ENCODE data around the gene GAPVD1.
"Not testable (repeated sequence)": the region's sequence is repeated elsewhere in the genome, so short reads cannot be mapped to it uniquely, and the experiment has no call there.

GAPVD1 gene

DNA sequence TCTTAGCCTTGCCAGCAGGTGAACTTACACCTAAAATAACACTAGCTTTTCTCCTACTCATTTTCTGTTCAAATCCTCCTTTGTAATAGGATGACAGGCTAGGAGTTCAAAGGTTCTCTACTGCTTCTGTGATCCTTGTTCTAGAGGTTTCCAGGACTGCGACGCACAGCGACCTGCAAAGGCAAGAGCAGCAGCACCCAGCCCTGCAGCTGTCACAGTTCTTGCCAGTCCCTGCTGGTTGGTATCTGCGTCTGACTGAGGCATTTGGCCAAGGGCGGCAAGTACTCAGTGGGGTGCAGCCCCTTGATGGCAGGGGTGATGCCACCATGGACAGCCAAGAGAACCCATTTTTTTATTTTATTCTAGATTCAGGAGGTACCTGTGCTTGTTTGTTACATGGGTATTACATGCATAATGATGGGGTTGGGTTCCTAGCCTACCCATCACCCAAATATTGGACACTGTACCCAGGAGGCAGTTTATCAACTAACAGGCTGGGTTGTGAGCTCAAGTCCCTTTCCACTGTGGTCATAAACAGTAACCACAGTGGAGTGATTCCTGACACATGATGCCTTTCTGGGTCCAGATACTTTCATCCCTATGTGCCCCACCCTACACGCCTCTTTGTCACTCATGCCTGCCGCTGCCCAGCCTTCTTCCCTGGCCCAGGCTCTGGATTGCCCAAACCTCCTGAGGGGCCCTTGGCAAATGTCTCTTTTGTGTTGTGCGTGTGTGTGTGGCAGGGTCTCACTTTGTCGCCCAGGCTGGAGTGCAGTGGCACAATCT lies 111.0 kb downstream of the GAPVD1 start:
- no peak for DNase-seq (ENCODE audit: low spot score)

GRCh38 chr9:125374443-125375309 lies 113.0 kb downstream of the GAPVD1 start:
- peak; percentile 81 for DNase-seq (ENCODE audit: low spot score)

DNA sequence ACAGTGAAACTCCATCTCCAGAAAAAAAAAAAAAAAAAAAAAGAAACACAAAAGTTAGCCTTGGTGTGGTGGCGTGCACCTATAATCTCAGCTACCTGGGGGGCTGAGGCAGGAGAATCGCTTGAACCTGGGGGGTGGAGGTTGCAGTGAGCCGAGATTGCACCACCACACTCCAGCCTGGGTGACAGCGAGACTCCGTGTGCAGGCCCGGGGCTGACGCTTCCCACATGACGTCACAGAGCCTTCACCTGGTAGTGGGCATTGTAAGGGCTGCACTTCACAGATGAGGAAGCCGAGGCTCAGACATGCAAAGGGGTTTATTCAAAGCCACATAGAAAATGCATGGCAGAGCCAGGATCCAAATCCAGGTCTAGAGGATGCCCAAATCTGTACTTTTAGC lies 114.2 kb downstream of the GAPVD1 start:
- peak; percentile 22 for DNase-seq (ENCODE audit: low spot score)

GRCh38 chr9:125376261-125377226 lies 114.9 kb downstream of the GAPVD1 start:
- peak; percentile 25 for DNase-seq (ENCODE audit: low spot score)

- no peak for DNase-seq (ENCODE audit: low spot score)
These were observed 116.1 kb downstream of the GAPVD1 start for GRCh38 chr9:125377584-125378250.

- DNase-seq (ENCODE audit: low spot score), result no peak
These were observed 117.2 kb downstream of the GAPVD1 start for GRCh38 chr9:125378778-125379177.

GRCh38 chr9:125379208-125379607 lies 117.6 kb downstream of the GAPVD1 start:
- no peak for DNase-seq (ENCODE audit: low spot score)

GRCh38 chr9:125380406-125380805 lies 118.8 kb downstream of the GAPVD1 start:
- DNase-seq (ENCODE audit: low spot score), result no peak

DNA sequence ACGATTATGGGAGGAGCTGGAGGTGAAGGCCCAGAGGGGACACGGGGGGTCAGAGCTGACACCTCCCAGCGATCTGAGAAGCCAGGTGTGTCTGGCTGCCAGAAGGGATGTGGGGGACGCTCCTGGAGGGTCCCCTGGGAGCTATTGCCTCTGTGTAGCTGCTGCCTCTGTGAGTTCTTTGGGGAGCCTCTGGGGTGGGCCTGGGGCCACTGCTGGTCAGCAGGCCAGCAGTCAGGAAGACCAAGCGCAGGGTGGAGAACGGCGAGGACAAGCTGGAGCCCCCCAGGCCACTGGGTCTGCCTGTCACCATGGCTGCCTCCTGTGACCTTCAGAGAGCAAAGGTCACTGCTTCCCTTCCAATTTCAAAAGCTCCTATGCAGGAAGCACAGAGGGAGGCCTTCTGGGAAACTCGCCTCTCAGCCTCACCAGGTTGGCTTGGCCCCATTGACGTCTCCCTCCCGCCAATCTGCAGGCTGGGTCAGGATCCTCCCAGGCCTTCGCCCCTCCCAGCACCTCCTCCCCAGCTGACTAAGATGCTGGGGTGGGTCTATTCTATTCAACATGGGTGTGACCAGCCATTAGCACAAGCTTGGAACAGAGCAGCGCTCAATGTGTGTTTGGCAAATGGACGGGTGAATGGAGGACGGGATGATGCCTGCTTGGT lies 126.4 kb downstream of the GAPVD1 start:
- no peak for DNase-seq (ENCODE audit: low spot score)

DNA sequence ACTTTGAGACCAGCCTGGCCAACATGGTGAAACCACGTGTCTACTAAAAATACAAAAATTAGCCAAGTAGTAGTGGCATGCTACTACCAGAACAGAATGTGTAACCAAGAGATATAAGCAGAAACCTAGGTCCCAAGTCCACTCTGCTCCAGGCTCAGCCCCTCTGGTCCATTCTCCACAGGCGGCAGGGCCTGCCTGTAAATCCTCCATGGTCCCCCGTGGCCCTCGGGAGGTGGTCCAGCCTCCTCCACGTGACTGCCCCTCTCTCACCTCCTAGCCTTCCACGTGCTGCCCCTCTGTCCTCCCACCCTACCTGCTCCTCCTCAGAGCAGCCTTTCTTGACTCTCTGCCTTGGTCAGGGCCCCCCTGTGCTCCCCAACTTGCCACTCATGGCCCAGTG lies 127.4 kb downstream of the GAPVD1 start:
- no peak for DNase-seq (ENCODE audit: low spot score)

- no peak for DNase-seq (ENCODE audit: low spot score)
These were observed 130.1 kb downstream of the GAPVD1 start for GRCh38 chr9:125391704-125392103.

GRCh38 chr9:125393426-125393825 lies 131.8 kb downstream of the GAPVD1 start:
- no peak for DNase-seq (ENCODE audit: low spot score)

GRCh38 chr9:125396799-125397198 lies 135.2 kb downstream of the GAPVD1 start:
- DNase-seq (ENCODE audit: low spot score), result no peak

- no peak for DNase-seq (ENCODE audit: low spot score)
These were observed 136.1 kb downstream of the GAPVD1 start for GRCh38 chr9:125397736-125398135.

DNA sequence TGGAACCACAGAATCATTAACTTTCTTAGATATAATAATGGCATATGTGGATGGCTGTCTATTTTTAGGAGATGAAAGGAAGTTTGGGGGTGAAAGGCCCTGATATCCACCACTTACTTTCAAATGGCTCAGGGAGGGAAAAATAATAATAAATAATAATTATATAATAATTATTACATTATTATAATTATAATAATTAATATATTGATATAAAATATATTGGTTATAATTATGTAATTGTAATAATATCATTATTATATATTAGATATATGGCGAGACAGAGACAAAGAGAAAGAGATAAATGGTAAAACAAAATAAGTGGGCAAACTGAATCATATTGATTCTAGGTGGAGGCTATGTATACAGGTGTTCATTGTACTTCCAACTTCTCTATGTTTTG lies 136.6 kb downstream of the GAPVD1 start:
- no peak for DNase-seq (ENCODE audit: low spot score)

GRCh38 chr9:125399165-125399564 lies 137.5 kb downstream of the GAPVD1 start:
- peak; percentile 50 for DNase-seq (ENCODE audit: low spot score)

- no peak for DNase-seq (ENCODE audit: low spot score)
These were observed 138.0 kb downstream of the GAPVD1 start for GRCh38 chr9:125399666-125400065.

DNA sequence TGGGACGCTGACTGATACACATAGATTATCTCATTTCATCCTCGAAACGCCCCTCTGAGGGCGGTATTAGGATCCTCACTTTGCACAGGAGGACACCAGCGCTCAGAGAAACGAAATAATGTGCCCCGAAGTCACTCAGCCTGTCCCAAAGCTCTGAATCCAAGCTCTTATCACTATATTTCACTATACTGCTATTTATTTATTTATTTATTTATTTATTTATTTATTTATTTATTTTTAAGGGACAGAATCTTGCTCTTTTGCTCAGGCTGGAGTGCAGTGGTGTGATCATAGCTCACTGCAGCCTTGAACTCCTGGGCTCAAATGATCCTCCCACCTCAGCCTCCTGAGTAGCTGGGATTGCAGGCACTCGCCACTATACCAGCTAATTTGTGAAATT lies 138.6 kb downstream of the GAPVD1 start:
- DNase-seq (ENCODE audit: low spot score), result not testable (repeated sequence)

GRCh38 chr9:125400725-125401716 lies 139.4 kb downstream of the GAPVD1 start:
- no peak for DNase-seq (ENCODE audit: low spot score)
